22Rv1 (cell line): ENCODE results near the gene KATNB1.

ENCODE experiments used
- H3K27ac ChIP-seq: fragments of 450-650 bp; 2 replicates; pipeline ENCODE4 v1.5.1; 2017
- ZFX ChIP-seq: fragments of 450-650 bp; IDR thresholded peaks from 2 replicates; pipeline ENCODE4 v1.6.1; 2017; ENCODE audit warnings: antibody characterized with exemption, borderline replicate concordance
- TF ChIP-seq, protein P1 (sequence below): fragments of 450-650 bp; IDR thresholded peaks from 2 replicates; pipeline ENCODE4 v1.5.1; 2017; ENCODE audit warnings: mild to moderate bottlenecking

KATNB1 gene

DNA sequence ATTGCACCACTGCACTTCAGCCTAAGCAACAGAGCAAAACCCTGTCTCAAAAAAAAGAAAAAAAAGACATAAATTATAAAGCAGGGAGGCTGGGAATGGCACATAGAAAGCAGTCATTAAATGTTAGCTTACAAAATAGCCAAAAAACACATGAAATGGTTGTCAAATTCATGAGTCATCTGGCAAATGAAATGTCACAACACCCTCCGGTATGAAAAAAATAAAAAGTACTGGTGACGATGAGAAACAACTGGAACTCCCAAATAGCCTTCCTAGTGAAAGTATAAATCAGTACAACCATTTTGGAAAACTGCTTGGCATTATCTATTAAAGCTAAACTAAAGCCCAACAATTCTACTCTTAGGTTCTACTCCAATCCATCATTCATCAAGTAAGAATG lies 3.5 kb upstream of the KATNB1 start:
- TF ChIP-seq, protein P1, sequence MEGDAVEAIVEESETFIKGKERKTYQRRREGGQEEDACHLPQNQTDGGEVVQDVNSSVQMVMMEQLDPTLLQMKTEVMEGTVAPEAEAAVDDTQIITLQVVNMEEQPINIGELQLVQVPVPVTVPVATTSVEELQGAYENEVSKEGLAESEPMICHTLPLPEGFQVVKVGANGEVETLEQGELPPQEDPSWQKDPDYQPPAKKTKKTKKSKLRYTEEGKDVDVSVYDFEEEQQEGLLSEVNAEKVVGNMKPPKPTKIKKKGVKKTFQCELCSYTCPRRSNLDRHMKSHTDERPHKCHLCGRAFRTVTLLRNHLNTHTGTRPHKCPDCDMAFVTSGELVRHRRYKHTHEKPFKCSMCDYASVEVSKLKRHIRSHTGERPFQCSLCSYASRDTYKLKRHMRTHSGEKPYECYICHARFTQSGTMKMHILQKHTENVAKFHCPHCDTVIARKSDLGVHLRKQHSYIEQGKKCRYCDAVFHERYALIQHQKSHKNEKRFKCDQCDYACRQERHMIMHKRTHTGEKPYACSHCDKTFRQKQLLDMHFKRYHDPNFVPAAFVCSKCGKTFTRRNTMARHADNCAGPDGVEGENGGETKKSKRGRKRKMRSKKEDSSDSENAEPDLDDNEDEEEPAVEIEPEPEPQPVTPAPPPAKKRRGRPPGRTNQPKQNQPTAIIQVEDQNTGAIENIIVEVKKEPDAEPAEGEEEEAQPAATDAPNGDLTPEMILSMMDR, result no peak
- no peak for TF ChIP-seq ZFX
- H3K27ac ChIP-seq, result no peak overlapping the region

DNA sequence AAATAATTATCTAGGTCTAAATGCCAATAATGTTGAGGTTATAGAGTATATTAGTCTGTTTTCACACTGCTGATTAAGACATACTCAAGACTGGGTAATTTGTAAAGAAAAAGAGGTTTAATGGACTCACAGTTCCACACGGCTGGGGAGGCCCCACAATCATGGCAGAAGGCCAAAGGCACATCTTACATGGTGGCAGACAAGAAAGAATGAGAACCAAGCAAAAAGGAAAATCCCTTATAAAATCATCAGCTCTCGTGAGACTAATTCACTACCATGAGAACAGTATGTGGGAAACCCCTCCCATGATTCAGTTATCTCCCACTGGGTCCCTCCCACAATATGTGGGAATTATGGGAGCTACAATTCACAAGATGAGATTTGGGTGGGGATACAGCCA lies 2.9 kb upstream of the KATNB1 start:
- TF ChIP-seq, protein P1, result no peak
- no peak for TF ChIP-seq ZFX
- H3K27ac ChIP-seq, result no peak overlapping the region

DNA sequence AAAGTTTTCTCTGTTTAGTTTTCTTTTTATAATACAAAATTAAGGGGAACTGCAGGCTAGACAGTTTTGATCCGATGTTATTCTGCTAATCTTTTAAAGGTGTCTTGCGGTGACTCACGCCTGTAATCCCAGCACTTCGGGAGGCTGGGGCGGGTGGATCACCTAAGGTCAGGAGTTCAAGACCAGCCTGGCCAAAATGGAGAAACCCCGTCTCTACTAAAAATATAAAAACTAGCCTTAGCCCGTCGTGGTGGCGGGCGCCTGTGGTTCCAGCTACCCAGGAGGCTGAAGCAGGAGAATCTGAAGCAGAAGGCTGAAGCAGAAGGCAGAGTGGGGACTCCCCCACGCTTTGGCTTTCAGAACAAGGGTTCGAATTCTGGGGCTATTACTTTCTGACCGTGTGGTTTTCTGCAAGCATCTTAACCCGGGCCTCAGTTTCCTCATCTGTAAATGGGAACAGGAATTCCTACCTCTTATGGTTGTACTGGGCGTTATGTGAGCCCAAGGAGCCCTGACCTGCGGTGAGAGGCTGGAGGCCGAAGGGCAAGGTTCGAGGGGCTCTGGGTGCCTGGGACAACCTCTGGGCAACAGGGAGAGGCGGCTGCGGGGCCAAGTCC lies 1.2 kb upstream of the KATNB1 start:
- TF ChIP-seq, protein P1, result no peak
- no peak for TF ChIP-seq ZFX
- peak overlapping the region; percentile 79 for H3K27ac ChIP-seq

DNA sequence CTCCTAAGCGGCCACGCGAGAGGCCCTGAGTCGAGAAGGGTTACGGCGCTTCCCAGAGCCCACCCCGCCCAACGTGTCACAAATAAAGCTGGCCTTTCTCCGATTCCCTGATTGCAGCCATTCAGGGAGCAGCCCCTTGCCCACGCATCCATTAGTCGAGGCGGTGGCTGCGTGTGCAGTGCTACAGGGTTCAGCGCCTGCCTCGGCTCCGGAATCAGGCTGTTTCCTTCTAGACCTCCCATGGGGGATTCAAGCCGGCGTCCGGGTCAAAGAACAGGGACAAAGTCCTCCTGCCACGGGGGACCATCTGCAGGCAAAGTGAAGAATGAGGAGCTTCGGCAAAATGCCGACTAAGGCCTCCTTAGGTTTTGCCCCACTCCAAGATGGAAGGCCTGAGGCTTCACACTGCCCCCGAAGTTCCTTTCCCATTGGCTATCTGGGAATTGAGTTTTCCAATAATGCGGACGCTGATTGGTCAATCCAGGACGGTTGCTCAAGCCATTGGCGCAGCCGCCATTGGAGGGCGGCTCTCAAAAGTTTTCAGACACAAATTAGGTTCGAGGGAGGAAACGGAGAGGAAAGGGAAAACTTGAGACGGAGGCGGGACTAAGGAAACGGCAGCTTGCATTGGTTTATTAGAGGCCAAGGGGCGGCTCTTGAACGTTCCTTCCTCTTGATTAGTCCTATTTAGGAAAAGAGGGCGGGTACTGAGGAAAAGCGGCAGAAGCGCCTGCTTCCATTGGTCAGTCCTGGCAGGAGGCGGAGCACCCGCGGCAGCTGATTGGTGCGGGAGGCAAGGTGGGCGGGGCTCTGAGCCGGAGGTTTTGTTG lies 430 bp upstream of the KATNB1 start:
- TF ChIP-seq, protein P1, result no peak
- no peak for TF ChIP-seq ZFX

DNA sequence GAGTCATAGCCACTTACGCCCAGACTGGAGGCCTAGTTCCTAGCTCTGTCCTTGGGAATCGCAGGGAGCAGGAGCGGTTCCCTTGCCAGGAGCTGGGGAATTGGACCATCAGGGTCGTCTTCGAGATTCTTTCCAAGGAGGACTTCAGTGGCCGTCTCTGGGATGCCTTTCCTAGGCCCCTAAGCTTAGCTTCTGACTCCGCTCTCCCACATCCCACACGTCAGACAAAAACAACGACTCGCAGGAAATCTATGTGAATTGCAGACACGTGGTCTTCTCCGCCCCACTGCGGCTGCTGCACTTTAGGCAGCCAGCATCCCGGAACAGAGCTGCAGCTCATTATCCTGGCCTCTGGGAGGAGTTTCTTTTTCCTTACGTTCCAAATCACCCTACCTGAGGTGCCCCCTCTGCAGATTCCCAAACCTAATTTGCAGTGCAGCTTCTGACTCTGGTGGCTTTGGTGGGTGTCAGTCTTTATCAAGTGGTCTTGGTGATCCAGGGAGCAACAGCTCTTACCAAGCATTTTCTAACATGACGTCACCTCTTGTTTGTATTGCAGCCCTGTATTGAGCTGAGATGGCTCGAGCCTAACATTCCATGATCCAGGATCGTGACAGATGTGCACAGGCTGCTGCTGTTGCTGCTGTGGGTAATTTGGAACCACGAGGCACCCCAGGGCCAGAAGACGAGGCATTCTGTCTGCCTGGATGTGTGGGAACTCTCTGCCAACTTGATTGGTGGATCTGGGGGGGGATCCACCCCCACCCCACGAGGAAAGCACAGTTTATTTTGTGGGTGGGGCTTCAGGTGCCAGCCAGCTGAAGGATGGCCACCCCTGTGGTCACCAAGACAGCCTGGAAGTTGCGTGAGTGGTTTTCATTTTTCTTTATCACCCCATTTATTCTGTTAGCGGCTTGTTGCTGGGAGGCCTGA lies 1.1 kb downstream of the KATNB1 start:
- peak overlapping the region; percentile 79 for H3K27ac ChIP-seq
- TF ChIP-seq ZFX, result no peak
- TF ChIP-seq, protein P1, result peak; percentile 42

More for the DNA sequence above, 430 bp upstream of the KATNB1 start:
- H3K27ac ChIP-seq, result peak overlapping the region; percentile 79

DNA sequence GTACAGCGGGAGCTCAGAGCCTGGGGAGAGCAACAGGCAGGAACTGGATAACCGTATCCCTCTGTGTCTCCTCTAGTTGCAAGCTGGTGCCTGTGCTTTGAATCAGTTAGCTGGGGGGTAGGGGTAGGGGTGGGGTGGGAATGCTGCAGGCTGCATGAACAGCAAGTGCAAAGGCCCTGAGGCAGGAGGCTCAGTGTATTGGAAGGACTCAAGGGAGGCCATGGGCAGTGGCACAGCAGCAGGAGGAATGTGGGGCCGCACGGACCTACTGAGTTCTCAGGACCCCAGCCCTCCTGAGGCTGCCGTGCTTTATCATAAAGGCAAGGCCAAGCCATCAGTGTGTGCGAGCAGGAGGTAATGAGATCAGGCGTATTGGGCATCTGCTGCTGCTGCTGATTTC lies 3.3 kb downstream of the KATNB1 start:
- TF ChIP-seq, protein P1, result no peak
- TF ChIP-seq ZFX, result no peak

More for the DNA sequence above, 3.3 kb downstream of the KATNB1 start:
- H3K27ac ChIP-seq, result no peak overlapping the region
